ENCODE data around the gene POLN.

DNA sequence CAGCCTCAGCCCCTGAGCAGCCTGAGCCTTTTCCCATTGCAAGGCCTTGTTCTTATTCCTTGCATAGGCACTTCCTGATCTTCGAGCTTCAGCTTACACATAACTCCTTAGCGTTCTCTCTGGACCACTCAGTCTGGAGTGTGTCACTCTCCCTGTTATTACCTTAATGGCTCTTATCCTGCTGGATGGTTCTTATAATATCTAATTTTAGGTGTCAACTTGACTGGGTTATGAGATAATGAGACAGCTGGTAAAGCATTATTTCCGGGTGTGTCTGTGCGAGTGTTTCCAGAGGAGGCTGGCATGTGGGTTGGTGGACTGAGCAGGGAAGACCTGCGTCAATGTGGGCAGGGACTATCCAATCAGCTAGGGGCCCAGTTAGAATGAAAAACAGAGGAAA lies 75.7 kb downstream of the POLN start:
- TF ChIP-seq, protein P1, sequence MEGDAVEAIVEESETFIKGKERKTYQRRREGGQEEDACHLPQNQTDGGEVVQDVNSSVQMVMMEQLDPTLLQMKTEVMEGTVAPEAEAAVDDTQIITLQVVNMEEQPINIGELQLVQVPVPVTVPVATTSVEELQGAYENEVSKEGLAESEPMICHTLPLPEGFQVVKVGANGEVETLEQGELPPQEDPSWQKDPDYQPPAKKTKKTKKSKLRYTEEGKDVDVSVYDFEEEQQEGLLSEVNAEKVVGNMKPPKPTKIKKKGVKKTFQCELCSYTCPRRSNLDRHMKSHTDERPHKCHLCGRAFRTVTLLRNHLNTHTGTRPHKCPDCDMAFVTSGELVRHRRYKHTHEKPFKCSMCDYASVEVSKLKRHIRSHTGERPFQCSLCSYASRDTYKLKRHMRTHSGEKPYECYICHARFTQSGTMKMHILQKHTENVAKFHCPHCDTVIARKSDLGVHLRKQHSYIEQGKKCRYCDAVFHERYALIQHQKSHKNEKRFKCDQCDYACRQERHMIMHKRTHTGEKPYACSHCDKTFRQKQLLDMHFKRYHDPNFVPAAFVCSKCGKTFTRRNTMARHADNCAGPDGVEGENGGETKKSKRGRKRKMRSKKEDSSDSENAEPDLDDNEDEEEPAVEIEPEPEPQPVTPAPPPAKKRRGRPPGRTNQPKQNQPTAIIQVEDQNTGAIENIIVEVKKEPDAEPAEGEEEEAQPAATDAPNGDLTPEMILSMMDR (conservative IDR thresholded peaks at IDR 0.05) = no peak
- no peak for TF ChIP-seq EZH2 (IDR thresholded peaks at IDR 0.05; ENCODE audit: low read depth)

Measured in PC-9 (cell line).